Spleen (tissue), 7 donors: ENCODE results near the gene PLEKHA7.

Experiments
- CTCF ChIP-seq, 11 experiments: fragments of 200-600 bp in 7 of 11; fragments of 450-650 bp in 4 of 11; sonication (generic) in 4 of 11; IDR thresholded peaks in 8 of 11; conservative IDR thresholded peaks in 3 of 11; 1 replicate in 7 of 11; 2 replicates in 4 of 11; pipeline versions ENCODE4 v1.4.0 to v1.8.0; 2016 to 2021; ENCODE audit warnings: antibody characterized with exemption in 11 of 11, inconsistent platforms in 4 of 11, mild to moderate bottlenecking in 1 of 11
- POLR2A ChIP-seq, 3 donors: fragments of 450-650 bp; IDR thresholded peaks; one replicate each; pipeline ENCODE4 v1.5.1; 2017; ENCODE audit warnings: antibody characterized with exemption in 3 of 3, mild to moderate bottlenecking in 1 of 3
- POLR2AphosphoS5 ChIP-seq, 3 donors: sonication (generic); formaldehyde crosslinking; IDR thresholded peaks; one replicate each; pipeline ENCODE4 v1.5.1; 2017; ENCODE audit warnings: antibody characterized with exemption in 3 of 3
- donor health status: DM: no; HTN: no; CAD: no; lungs with moderate emphysema.
- donor health status: DM: no; HTN: no; CAD: no.
- donor health status: DM: no; HTN: no; CAD: no.

GRCh38 chr11:16767957-16768356 is 246.3 kb downstream of the PLEKHA7 start:
- no peak for TF ChIP-seq CTCF (IDR thresholded peaks at IDR 0.05 in 8 of 11, conservative IDR thresholded peaks at IDR 0.05 in 3 of 11)
- no peak for TF ChIP-seq POLR2AphosphoS5 (IDR thresholded peaks at IDR 0.05)
- TF ChIP-seq POLR2A (IDR thresholded peaks at IDR 0.05), result no peak
